Gastroesophageal sphincter (tissue), 3 donors: Measurements from ENCODE around the gene POLR2F.

Source experiments
- CTCF ChIP-seq, 4 experiments: fragments of 200-600 bp in 2 of 4; fragments of 450-650 bp in 2 of 4; sonication (generic) in 1 of 4; IDR thresholded peaks; one replicate each; pipeline ENCODE4 v1.5.1; 2017 to 2019; ENCODE audit warnings: antibody characterized with exemption in 4 of 4, mild to moderate bottlenecking in 2 of 4, moderate library complexity in 2 of 4
- EP300 ChIP-seq: sonication (generic); formaldehyde crosslinking; IDR thresholded peaks from one replicate; pipeline ENCODE4 v1.6.1; 2017; ENCODE audit warnings: antibody characterized with exemption, mild to moderate bottlenecking
- POLR2A ChIP-seq, 2 donors: fragments of 450-650 bp; IDR thresholded peaks; one replicate each; pipeline ENCODE4 v1.6.1; 2017; ENCODE audit warnings: antibody characterized with exemption in 2 of 2, mild to moderate bottlenecking in 2 of 2, moderate library complexity in 1 of 2
- POLR2AphosphoS5 ChIP-seq: sonication (generic); formaldehyde crosslinking; IDR thresholded peaks from one replicate; pipeline ENCODE4 v1.6.1; 2017; ENCODE audit warnings: antibody characterized with exemption

GRCh38 chr22:37924386-37925065 is 29.0 kb upstream of the POLR2F start:
- TF ChIP-seq CTCF (IDR thresholded peaks at IDR 0.05) (no peak), EP300 (no peak), POLR2A (IDR thresholded peaks at IDR 0.05) (no peak), POLR2AphosphoS5 (no peak)
